ENCODE measurements around the gene NSRP1.
"Not testable (repeated sequence)": the region's sequence is repeated elsewhere in the genome, so short reads cannot be mapped to it uniquely, and the experiment has no call there.

The NSRP1 gene, protein sequence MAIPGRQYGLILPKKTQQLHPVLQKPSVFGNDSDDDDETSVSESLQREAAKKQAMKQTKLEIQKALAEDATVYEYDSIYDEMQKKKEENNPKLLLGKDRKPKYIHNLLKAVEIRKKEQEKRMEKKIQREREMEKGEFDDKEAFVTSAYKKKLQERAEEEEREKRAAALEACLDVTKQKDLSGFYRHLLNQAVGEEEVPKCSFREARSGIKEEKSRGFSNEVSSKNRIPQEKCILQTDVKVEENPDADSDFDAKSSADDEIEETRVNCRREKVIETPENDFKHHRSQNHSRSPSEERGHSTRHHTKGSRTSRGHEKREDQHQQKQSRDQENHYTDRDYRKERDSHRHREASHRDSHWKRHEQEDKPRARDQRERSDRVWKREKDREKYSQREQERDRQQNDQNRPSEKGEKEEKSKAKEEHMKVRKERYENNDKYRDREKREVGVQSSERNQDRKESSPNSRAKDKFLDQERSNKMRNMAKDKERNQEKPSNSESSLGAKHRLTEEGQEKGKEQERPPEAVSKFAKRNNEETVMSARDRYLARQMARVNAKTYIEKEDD
- total RNA-seq, result 34.1 to 36.9 reads per million in 2 donors

DNA sequence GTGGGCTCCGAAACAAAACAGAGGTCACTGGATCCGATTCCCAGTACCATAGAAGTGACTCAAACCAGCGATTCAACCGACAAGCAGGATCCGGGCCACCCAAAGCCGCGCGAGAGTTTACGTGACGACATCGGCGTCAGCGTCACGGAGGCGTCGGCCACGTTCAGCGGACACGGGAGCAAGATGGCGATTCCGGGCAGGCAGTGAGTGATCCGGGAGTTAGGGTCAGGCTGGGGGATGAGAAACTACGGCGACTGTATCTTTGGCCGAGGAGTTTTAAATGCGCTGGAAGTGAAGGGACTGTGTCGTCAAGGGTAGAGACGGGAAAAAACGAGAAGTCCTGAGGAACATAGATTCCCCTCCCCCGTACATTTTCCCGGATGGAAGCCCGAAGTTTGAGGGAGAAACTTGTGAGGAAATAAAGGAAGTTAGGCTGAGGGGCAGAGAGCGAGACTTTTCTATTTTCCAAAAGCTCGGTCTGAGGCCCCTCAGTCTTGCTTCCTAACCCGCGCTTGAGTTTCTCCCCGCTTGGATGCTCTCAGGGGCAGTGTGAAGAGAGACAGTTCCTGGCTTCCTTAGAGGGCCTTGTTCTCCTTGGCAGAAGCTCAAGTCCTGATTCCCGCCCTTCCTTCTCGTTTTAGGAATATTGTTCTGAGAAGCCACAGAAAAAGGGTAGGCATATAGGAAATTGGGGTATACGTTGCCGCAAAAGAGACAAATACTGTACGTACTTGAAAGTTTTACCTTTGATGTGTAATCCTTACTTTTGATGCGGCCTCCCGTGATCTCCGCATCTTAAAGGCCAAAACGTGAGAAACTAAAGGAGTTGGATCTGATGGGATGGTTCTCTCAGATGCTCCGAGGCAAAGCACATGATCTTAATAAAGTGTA, at the start of gene NSRP1:
TSS of gene NSRP1 (plus strand) at position 156 of the 891 bp plus-strand sequence. CDS start at position 184, 28 bp downstream.
- peak; percentile 79 for DNase-seq

DNA sequence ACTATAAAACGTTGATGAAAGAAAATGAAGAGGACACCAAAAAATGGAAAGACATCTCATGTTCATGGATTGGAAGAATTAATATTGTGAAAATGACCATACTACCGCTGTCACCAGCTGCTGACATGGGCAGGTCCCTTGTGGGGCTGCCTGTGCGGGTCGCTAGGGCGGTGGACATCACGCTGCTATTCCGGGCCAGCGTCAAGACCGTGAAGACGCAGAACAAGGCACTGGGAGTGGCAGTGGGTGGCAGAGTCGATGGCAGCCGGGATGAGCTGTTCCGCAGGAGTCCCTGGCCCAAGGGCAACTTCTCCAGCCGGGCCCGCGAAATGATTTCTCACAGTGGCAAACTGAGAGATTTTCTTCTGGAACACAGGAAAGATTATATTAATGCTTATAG, 48.2 kb upstream of the NSRP1 start:
- DNase-seq, result no peak

DNA sequence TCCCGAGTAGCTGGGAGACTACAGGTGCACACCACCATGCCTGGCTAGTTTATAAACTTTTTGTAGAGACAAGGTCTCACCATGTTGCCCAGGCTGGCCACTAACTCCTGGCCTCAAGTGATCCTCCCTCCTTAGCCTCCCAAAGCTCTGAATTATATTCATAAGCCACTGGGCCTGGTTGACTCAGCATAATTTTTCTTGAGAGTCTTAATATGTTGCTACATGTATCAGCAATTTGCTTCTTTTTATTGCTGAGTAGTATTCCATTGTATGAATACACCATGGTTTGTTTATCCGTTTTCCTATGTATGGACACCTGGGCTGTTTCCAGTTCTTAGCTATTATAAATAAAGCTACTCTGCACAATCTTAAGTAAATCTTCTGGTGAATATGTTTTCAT, 42.4 kb upstream of the NSRP1 start:
- DNase-seq, result no peak

DNA sequence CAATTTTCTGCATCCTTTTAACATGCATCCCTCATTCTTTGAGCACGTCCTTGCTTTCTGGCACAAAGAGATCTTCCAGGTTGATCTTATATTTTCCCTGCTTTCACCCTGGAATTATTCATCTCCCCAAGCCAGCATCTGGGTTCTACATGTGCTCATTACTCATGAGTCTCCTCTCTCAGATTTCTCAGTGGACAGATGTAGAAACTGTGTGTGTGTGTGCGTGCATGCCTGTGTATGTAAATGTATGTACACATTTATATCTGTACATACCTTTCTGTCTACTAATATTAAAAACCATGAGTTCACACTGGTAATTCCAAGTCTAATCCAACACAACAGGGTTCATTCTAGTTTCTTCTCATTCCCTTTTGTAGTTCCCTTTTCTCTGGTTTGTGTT, 41.9 kb upstream of the NSRP1 start:
- DNase-seq, result no peak

DNA sequence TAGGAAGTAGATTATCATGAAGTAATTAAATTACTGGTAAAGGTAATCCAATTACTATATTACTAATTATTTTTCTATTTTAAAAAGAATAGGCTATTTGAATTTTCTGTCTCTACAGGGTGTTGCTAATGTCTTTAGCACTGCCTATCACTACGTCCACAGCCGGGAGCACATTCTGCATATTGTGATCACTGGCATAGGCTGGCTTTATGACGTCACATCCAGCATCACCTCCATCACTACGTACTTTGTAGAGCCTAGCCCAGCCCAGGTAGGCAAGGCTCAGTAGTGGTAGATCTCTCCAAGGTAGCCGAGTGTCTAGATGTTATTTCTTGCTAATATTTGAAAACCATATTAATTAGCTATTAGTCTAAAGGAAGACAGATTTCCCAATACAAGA, 33.8 kb upstream of the NSRP1 start:
- no peak for DNase-seq

DNA sequence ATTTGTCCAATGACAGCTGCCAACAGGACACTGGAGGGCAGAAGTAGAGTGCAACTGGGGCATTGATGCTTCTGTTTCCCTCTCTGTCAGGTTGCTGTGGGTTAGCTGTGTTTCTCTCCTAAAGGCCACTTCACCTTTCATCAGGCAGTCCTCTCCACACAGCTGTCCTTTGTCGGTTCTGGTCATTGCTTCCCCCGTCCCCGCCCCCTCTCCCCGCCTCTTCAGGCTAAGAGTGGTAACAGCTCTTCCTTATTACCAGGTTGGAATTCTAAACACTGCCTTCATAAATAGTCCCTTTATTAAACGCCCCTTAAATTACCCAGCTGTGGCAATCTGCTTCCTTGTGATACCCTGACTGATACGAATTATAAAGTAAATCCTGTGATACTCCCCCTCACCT, 31.8 kb upstream of the NSRP1 start:
- DNase-seq, result no peak

DNA sequence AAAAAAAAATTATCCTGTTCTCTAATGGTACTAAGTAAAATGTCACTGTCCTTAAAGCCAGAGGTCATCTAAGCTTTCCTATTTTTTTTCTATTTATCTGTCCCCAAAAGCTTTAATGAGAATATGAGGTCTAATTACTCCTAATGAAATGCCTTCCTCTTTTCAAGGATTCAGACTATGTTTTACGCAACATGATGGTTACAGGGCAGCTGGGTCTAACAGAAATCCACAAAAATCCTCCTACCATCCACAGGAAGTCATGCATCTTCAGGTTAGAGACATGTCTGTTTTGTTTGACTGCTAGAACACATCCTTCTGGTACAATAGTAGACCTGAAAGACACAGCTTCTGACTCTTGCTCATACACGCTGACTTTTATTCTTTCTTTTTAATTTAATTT, 29.7 kb upstream of the NSRP1 start:
- DNase-seq, result no peak

DNA sequence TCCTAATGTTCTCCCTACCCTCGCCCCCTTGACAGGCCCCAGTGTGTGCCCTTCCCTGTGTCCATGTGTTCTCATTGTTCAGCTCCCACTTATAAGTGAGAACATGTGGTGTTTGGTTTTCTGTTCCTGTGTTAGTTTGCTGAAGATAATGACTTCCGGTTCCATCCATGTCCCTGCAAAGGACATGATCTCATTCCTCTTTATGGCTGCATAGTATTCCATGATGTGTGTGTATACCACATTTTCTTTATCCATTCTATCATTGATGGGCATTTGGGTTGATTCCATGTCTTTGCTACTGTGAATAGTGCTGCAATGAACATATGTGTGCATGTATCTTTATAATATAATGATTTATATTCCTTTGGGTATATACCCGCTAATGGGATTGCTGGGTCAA, 29.2 kb upstream of the NSRP1 start:
- not testable (repeated sequence) for DNase-seq

DNA sequence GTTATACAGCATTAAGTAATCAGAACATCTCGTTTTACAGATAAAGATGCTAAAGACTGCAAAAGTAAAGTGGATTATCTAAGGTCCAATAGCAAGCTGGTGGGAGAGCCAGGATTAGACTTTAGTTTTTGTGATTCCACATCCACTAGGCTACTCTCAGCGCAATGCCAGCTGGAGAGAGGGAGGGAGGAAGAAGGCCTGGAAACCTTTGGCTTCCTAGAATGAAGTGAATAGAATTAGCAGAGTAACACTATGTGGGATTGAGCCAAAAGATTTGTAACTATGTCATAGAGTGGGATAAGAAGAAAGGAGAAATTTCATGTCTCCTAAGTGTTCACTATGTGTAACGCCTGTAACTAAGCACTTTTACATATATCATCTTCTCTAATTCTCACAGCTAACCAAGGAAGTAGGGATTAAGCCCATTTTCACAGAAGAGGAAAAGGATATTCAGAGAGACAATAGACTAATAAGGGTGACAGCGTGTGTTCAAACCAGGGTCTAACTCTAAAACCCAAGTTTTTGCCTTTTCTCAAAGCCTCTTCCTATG, 25.4 kb upstream of the NSRP1 start:
- DNase-seq, result no peak

DNA sequence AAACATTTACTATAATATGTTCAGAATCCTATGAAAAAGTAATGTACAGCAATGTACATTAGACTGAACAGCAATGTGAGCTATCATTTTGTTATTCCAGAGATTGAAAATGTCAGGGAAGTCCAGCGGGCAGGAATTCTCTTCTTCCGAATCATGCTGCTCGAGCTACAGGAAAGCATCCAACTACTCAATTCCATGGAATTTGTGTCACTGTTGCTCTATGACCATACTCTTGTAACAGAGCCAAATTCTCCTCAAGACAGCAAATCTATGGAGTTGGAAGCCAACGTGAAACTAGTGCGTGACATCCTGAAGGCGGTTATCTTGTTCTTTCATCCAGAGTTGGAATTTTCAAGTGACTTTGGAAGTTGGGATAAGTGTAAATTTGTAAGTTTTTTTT, 24.8 kb upstream of the NSRP1 start:
- no peak for DNase-seq

DNA sequence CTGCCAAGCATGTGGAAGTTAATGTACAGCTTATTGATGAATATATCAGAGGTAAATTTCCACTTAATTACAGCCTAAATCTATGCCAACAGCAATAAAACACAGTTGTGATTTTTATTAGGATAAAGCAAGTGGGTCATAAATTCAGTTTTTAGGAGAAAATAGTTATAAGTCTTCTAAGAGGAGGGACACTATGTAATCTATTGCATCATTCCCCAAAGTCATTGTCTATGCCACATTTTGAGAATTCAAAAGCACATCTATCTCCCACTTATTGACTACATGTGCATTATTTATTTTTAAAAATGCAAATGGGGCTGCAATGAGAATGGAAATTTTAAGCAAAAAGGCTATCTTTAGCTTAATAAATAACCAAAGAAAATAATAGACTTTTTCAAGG, 23.7 kb upstream of the NSRP1 start:
- no peak for DNase-seq

DNA sequence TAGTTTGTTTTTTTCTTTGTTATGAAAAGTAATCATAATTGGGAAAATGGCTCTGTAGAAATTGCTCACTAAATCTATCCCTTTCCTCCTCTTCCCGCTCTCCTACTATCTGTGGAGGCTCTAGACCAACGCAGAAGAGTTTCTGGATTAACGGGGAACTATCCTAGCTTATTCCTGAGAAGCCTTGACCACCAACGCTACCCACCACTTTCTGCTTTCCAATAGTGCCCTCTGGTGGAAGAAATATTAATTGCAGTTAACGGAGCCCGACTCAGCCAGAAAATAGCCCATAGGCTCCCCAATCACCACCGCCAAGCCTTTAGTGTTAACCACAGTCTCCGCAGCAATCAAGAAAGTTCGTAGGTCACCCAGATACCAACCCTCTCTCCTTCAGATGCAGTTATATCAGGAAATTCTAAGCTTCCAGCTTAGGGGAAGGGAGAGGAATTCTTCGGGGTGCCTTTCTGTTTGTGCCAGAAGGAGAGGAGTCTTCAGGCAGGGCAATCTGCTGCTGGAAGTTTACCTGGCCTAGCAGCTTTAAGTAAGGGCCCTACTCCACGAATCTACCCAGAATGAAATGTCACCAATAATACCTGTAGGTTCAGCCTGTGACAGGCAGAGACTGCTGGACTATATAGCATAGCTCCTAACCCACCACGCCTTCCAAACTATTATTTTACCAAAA, 23.0 kb upstream of the NSRP1 start:
- no peak for DNase-seq

DNA sequence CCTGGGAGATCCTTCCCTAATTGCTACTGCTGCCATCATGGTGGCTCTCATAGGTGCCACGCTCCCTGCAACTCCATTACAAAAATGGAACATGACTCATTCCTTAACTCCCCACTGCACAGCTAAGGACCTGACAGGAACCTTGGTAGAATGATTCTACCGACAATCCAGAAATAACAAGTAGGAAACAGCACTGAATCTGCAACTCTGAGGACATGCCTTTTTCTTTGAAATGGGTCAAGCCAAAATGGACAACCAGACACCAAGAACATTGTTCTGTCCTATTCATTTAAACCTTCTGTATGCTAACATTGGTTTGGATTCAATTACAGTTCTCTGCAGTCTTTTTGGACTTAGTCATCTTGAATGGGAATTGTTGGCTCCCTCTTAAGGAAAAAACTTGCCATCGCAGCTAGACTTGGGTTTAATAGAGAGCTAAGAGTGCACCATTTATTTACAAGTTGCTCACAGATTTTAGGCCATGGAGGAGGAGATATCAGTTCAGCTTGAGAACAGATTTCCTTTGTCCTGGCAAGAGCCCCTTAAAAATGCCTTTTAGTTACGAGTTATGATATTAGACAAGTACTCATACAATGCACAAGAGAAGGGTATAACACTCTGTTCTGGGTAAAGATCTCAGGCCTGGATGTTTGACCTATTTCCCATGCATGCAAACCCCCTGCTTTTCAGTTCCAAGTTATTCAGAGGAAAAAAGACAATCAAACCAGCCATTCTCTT, 20.9 kb upstream of the NSRP1 start:
- DNase-seq, result no peak

DNA sequence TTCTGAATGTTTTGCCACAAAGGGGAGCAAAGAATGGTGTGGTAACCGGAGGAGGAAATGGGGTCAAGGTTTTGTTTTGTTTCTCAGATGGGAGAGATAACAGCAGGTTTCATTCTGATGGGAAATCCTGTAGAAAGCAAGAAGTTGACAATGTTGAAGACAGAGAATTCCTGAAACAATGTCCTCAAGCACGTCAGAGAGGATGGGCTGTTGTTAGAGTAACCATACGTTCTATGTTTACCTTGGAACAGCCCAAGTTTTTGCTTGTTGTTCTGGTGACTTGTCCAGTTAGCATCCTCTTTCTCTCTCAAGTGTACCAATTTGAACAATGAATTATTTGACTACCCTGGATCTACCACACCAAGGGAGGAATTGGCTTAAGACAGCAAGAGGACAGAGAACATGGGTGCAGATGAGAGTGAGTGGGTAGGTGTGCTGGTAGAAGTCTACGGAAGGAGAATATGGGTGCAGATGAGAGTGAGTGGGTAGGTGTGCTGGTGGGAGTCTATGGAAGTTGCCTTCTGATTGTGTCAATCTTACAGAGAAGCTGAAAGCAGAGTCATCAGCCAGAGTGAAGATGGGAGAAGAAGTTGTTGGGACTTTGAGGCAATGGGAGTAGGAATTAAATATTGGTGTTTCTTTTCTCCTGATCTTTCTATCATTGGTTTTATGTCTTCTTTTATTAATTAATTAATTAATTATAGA, 14.8 kb upstream of the NSRP1 start:
- DNase-seq, result no peak

DNA sequence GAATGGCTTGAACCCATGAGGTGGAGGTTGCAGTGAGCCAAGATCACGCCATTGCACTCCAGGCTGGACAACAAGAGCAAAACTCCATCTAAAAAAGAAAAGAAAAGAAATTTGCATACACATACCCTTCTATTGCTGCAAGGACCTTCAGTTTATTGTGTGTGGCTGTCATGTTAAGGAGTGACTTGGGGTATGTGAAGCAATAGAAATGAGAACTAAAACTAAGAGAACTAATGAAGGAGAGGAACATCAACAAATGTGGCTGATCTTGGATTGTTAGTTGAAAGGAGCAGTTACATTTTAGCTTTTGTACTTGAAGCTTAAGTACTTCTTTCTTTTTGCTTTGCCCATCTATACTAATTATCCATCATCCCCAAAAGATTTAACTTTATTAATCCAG, 12.7 kb upstream of the NSRP1 start:
- no peak for DNase-seq

DNA sequence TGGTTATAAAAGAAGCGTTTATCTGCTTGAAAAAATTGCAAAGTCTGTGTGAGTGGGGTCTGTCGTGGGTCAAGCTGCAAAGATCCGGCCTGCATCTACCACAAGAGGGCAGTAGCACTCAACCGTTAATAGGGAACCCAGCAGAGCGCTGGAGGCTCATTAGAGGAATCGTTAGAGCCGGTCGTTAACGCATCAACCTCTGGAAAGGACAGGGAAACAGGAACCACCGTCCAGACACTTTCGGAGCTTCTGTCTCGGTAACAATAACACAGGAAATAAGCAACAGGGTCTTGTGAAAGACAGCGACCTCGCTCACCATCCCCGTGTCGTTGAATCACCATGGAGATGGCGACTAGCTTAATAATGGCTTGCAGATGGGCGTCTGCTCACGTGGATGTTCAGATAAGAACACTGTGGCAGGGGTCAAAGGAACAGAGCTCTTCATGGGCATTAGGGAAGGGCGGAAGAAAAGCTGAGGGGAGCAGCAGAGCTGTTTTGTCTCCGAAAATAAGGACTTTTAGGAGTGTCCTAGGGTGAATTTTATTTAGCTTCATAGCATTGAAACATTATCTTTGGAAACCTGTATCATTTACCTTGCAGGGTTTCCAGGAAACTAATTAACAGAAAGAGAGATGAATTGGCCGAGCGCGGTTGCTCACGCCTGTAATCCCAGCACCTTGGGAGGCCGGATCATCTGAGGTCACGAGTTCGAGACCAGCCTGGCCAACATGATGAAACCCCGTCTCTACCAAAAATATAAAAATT, 11.9 kb upstream of the NSRP1 start:
- no peak for DNase-seq

DNA sequence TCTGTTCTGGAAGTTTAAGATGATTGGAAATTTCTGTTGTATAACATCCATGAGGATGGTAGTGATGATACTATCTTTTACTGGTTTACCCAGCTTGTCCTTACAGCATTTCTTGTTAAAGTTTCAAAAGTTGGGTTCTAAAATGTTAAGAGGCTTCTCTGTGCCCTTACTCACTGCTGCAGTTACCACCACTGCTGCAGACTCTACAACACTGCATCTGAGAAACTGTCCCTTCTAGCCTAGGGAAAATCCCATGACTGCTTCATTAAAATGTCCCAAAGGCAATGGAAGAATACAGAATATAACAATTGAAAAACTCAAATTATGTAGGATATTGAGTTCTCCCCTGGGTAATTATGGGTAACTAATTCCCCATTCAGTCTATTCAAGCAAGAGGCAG, 3.8 kb upstream of the NSRP1 start:
- DNase-seq, result no peak

DNA sequence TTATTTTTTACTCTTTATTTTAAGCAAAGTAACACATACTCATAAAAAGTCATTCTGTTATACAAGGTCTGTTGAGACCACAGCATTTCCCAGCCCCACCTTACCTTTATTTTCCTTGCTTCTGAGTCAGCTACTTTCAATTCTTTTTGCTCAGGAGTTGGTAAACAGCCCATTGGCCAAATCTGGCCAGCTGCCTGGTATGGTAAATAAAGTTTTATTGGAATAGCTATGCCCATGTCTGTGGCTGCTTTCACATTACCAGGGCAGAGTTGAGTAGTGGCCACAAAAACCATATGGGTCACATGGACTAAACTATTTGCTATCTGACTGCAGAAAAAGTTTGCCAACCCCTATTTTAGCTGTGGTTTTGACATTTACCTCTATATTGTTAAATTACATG, 3.4 kb upstream of the NSRP1 start:
- no peak for DNase-seq

DNA sequence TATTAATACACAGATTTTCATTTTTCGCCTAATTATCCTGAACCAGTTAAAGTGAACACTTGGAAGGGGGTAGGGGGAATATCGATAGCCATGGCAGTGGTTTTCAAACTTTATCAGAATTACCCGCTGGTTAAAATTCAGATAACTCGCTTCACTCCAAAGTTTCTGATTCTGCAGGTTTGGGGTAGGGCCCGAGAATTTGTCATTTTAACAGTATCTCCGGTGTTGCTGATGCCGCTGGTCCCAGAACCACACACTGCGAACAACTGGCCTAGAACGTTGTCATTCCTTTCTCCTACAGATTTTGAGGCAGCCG, 313 bp upstream of the NSRP1 start:
- no peak for DNase-seq

DNA sequence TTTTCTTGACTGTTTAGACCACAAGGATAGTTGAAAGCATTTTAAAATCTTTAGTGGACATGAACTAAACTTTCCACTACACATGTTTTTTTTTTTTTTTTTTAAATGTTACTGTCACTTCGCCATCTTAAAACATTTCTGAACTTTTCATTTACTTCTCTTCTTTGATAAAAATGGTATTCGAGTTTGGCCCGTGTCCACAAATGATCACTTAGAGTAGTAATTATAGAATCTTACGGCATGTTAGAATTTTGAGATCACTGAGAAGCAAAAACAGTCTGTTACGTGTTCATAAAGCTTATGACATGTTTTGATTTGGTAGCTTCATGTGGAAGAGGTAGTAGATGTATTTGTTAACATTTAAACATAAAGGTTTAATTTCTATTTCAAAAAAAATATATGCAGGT, 1.1 kb downstream of the NSRP1 start:
- DNase-seq, result no peak

DNA sequence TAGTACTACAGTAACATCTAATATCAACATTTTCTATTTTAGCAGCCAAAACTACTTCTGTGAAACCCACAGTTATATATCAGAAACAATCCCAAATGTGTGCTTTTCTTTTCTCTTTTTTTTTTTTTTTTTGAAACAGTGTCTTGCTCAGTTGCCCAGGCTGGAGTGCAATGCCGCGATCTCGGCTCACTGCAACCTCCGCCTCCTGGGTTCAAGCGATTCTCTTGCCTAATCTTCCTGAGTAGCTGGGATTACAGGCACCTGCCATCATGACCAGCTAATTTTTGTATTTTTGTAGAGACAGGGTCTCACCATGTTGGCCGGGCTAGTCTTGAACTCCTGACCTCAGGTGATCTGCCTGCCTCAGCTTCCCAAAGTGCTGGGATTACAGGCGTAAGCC, 2.0 kb downstream of the NSRP1 start:
- DNase-seq, result not testable (repeated sequence)

All from activated gamma-delta T cell (primary cell).